Posterior cingulate gyrus (tissue), 11 donors: ENCODE data around the gene FOXP1.
A peak's percentile ranks its signal among the peaks of the same experiment; 100 is the strongest.

Experiments used
- DNase-seq, 10 donors: peaks; one replicate each; pipeline versions ENCODE4 v3.0.0 to v3.0.0-alpha.2; 2020 to 2021; ENCODE audit warnings: mixed read lengths in 3 of 10
- intact Hi-C: fragments of 100-400 bp; cut with DNase I; formaldehyde crosslinking; loops from one replicate; pipeline ENCODE4 v1.15.1; 2023

Gene FOXP1

GRCh38 chr3:71304684-71305083 lies 278.8 kb downstream of the FOXP1 start:
- no peak for DNase-seq
- intact Hi-C loops: loop anchor here (10.0 kb wide), 2 partner anchors 240 to 300 kb away; no protein-coding TSS in a partner anchor

- DNase-seq: no peak
- intact Hi-C loops: loop anchor here (10.0 kb wide), 2 partner anchors 239 to 299 kb away; no protein-coding TSS in a partner anchor
Observed at GRCh38 chr3:71304247-71304646, 279.3 kb downstream of the FOXP1 start.

- intact Hi-C loops: loop anchor here (10.0 kb wide), 2 partner anchors 239 to 299 kb away; no protein-coding TSS in a partner anchor
- DNase-seq: peak in 1 of 10 donors; percentile 25
Observed at GRCh38 chr3:71303627-71304200, 279.8 kb downstream of the FOXP1 start.

GRCh38 chr3:71302604-71303003 lies 280.9 kb downstream of the FOXP1 start:
- intact Hi-C loops: loop anchor here (10.0 kb wide), 2 partner anchors 238 to 298 kb away; no protein-coding TSS in a partner anchor
- DNase-seq: no peak

GRCh38 chr3:71300951-71301393 lies 282.6 kb downstream of the FOXP1 start:
- no peak for DNase-seq
- intact Hi-C loops: loop anchor here (10.0 kb wide), 2 partner anchors 236 to 296 kb away; no protein-coding TSS in a partner anchor

GRCh38 chr3:71299160-71299559 lies 284.4 kb downstream of the FOXP1 start:
- intact Hi-C loops: no loop called here
- DNase-seq: no peak

GRCh38 chr3:71294919-71295318 lies 288.6 kb downstream of the FOXP1 start:
- intact Hi-C loops: no loop called here

GRCh38 chr3:71290301-71290700 lies 293.2 kb downstream of the FOXP1 start:
- DNase-seq: no peak
- intact Hi-C loops: no loop called here

More at GRCh38 chr3:71294919-71295318, 288.6 kb downstream of the FOXP1 start:
- DNase-seq: no peak

GRCh38 chr3:71288269-71288930 lies 295.1 kb downstream of the FOXP1 start:
- DNase-seq: no peak
- intact Hi-C loops: no loop called here

- DNase-seq: no peak
- intact Hi-C loops: no loop called here
Observed at GRCh38 chr3:71285086-71285485, 298.4 kb downstream of the FOXP1 start.

- intact Hi-C loops: no loop called here
- no peak for DNase-seq
Observed at GRCh38 chr3:71282976-71283375, 300.6 kb downstream of the FOXP1 start.

- DNase-seq: no peak
- intact Hi-C loops: no loop called here
Observed at GRCh38 chr3:71281280-71281679, 302.2 kb downstream of the FOXP1 start.

- intact Hi-C loops: no loop called here
- DNase-seq: no peak
Observed at GRCh38 chr3:71277341-71277740, 306.2 kb downstream of the FOXP1 start.

- DNase-seq: no peak
- intact Hi-C loops: no loop called here
Observed at GRCh38 chr3:71276531-71276930, 307.0 kb downstream of the FOXP1 start.

GRCh38 chr3:71273453-71273852 lies 310.1 kb downstream of the FOXP1 start:
- intact Hi-C loops: no loop called here
- DNase-seq: no peak

GRCh38 chr3:71271596-71271995 lies 311.9 kb downstream of the FOXP1 start:
- intact Hi-C loops: no loop called here
- DNase-seq: no peak

GRCh38 chr3:71269906-71270305 lies 313.6 kb downstream of the FOXP1 start:
- intact Hi-C loops: no loop called here
- DNase-seq: no peak

- DNase-seq: no peak
- intact Hi-C loops: no loop called here
Observed at GRCh38 chr3:71268462-71268999, 315.0 kb downstream of the FOXP1 start.

- intact Hi-C loops: no loop called here
- DNase-seq: no peak
Observed at GRCh38 chr3:71266875-71267274, 316.7 kb downstream of the FOXP1 start.

- intact Hi-C loops: no loop called here
- no peak for DNase-seq
Observed at GRCh38 chr3:71265365-71265915, 318.1 kb downstream of the FOXP1 start.

- DNase-seq: no peak
- intact Hi-C loops: no loop called here
Observed at GRCh38 chr3:71264840-71265239, 318.7 kb downstream of the FOXP1 start.
